Measurements from ENCODE around the gene HSD11B1L.

DNA sequence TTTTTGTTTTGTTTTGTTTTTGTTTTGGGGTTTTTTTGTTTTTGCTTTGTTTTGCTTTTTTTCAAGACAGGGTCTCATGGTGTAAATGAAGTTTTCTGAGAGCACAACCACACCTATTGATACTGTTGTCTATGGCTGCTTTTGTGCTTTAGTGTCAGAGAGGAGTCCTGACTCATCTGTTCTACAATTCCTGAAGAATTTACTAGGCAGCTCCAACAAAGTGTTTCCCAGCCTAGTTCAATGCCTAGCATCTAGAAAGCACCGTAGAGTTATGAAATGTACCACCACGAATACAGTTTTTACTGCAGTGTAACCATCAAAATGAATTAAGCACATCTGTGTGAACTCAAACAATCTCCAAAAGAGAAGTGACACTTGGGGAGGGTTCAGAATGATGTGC, 36.8 kb upstream of the HSD11B1L start:
- TF ChIP-seq CTCF (IDR thresholded peaks at IDR 0.05): no peak
- TF ChIP-seq POLR2A (IDR thresholded peaks at IDR 0.05): no peak

Data from adrenal gland (tissue), 5 donors.